Astrocyte (in vitro differentiated cells and primary cell): ENCODE results near the gene FOXJ3.

Experiments used
- EZH2 ChIP-seq: IDR thresholded peaks from 2 replicates; pipeline ENCODE4 v1.6.1; 2012; ENCODE audit warnings: mild to moderate bottlenecking, low read length, inconsistent platforms; ENCODE audit not compliant: insufficient read depth
- TF ChIP-seq, protein P1 (sequence below): IDR thresholded peaks from 2 replicates; pipeline ENCODE4 v1.5.1; 2011; ENCODE audit warnings: low read depth, mild to moderate bottlenecking, inconsistent platforms, low read length, moderate library complexity; ENCODE audit not compliant: insufficient read depth

DNA sequence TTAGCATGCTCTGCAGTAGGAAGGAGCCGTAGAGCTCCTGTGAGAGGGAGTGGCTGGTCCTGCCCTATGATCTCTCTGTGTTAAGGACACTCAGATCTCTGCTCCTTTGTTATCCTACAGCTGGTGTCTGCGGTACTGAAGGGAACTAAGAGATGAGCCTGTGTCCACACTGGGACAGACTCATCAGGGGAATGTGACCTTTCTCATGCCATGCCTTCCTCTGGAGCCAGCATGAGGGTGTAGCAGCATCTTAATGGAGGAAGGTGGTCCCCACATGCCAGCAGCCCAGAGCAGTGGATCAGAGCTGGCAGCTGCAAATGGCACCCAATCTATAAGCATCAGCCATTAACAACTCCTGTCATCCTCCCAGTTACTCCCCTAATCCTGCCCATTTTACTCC lies 206.5 kb downstream of the FOXJ3 start:
- TF ChIP-seq, protein P1, sequence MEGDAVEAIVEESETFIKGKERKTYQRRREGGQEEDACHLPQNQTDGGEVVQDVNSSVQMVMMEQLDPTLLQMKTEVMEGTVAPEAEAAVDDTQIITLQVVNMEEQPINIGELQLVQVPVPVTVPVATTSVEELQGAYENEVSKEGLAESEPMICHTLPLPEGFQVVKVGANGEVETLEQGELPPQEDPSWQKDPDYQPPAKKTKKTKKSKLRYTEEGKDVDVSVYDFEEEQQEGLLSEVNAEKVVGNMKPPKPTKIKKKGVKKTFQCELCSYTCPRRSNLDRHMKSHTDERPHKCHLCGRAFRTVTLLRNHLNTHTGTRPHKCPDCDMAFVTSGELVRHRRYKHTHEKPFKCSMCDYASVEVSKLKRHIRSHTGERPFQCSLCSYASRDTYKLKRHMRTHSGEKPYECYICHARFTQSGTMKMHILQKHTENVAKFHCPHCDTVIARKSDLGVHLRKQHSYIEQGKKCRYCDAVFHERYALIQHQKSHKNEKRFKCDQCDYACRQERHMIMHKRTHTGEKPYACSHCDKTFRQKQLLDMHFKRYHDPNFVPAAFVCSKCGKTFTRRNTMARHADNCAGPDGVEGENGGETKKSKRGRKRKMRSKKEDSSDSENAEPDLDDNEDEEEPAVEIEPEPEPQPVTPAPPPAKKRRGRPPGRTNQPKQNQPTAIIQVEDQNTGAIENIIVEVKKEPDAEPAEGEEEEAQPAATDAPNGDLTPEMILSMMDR = no peak
- no peak for TF ChIP-seq EZH2
